Effector CD4-positive, alpha-beta T cell (primary cell): Measurements from ENCODE around the gene INPP5F.
"Not testable (repeated sequence)": the region's sequence is repeated elsewhere in the genome, so short reads cannot be mapped to it uniquely, and the experiment has no call there.

Source experiments
- DNase-seq: peaks from one replicate; pipeline ENCODE4 v3.0.0-alpha.2; 2020

Gene INPP5F

GRCh38 chr10:119826771-119827170 is 100.9 kb downstream of the INPP5F start:
- no peak for DNase-seq

GRCh38 chr10:119827430-119827829 is 101.6 kb downstream of the INPP5F start:
- no peak for DNase-seq

- no peak for DNase-seq
These were observed 103.6 kb downstream of the INPP5F start for GRCh38 chr10:119829429-119829828.

GRCh38 chr10:119830851-119831250 is 105.0 kb downstream of the INPP5F start:
- no peak for DNase-seq

GRCh38 chr10:119831656-119832055 is 105.8 kb downstream of the INPP5F start:
- DNase-seq, result no peak

GRCh38 chr10:119832951-119833350 is 107.1 kb downstream of the INPP5F start:
- DNase-seq, result no peak

- DNase-seq, result no peak
These were observed 108.3 kb downstream of the INPP5F start for GRCh38 chr10:119834188-119834587.

GRCh38 chr10:119845656-119846055 is 119.8 kb downstream of the INPP5F start:
- DNase-seq, result no peak

GRCh38 chr10:119849031-119849789 is 123.4 kb downstream of the INPP5F start:
- no peak for DNase-seq

- no peak for DNase-seq
These were observed 124.1 kb downstream of the INPP5F start for GRCh38 chr10:119849944-119850343.

GRCh38 chr10:119852277-119852676 is 126.4 kb downstream of the INPP5F start:
- DNase-seq, result no peak

- DNase-seq, result no peak
These were observed 127.0 kb downstream of the INPP5F start for GRCh38 chr10:119852822-119853221.

GRCh38 chr10:119853574-119853973 is 127.7 kb downstream of the INPP5F start:
- DNase-seq, result no peak

- no peak for DNase-seq
These were observed 132.2 kb downstream of the INPP5F start for GRCh38 chr10:119858063-119858462.

- DNase-seq, result no peak
These were observed 133.8 kb downstream of the INPP5F start for GRCh38 chr10:119859420-119860258.

- no peak for DNase-seq
These were observed 135.2 kb downstream of the INPP5F start for GRCh38 chr10:119860866-119861607.

- no peak for DNase-seq
These were observed 136.7 kb downstream of the INPP5F start for GRCh38 chr10:119862524-119862923.

- DNase-seq, result no peak
These were observed 138.2 kb downstream of the INPP5F start for GRCh38 chr10:119863951-119864565.

GRCh38 chr10:119865699-119866240 is 139.9 kb downstream of the INPP5F start:
- DNase-seq, result no peak

- DNase-seq, result no peak
These were observed 141.5 kb downstream of the INPP5F start for GRCh38 chr10:119867317-119867716.

GRCh38 chr10:119869398-119869797 is 143.5 kb downstream of the INPP5F start:
- DNase-seq, result not testable (repeated sequence)

- peak; percentile 54 for DNase-seq
These were observed 146.2 kb downstream of the INPP5F start for GRCh38 chr10:119871881-119872609.
